AG20443 (cell line): ENCODE data around the gene HINFP.
"Not testable (repeated sequence)": the region's sequence is repeated elsewhere in the genome, so short reads cannot be mapped to it uniquely, and the experiment has no call there.

Experiments used
- DNase-seq: peaks from one replicate; pipeline ENCODE4 v3.0.0; 2012; ENCODE audit warnings: low spot score, mixed read lengths

HINFP gene

DNA sequence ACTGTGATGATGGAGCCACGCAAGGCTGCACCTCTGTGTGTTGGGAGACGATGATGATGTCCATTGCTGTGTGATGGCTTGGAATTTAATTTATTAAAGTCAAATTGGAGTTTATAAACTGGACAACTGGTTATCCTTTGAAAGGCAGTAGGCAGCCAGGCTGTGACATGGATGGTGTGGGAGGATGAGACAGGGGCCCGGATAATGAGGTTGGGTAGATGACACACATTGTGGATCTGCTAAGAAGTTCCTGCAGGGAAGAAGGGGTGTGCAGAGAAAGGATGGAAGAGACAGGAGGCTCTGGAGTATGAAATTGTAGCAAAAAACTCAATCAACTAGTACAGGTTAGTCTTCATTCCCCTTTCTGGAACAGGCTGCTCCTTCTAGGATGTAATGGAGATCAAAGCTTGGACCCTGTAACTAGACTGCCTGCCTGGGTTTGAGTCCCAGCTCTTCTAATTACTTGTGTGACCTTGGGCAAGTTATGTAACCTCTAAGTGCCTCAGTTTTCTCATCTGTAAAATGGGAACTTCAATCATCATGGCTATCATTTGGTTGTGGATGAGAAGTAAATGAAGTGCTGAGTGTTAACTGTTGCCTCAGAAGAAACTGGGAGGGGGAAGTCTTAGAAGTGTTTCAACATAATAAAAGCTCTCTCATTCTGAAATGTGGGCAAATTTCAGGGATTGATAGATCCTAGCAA, 4.2 kb upstream of the HINFP start:
- DNase-seq = no peak

DNA sequence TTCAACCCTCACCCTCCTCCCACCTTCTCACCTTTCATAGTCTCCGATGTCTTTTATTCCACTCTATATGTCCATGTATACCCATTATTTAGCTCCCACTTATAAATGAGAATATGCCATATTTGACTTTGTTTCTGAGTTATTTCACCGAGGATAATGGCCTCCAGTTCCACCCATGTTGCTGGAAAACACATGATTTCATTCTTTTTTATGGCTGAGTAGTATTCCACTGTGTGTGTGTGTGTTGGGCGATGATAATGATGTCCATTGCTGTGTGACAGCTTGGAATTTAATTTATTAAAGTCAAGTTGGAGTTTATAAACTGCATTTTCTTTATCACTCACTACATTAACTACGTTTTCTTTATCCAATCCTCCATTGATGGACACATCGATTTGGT, 3.2 kb upstream of the HINFP start:
- DNase-seq = no peak

DNA sequence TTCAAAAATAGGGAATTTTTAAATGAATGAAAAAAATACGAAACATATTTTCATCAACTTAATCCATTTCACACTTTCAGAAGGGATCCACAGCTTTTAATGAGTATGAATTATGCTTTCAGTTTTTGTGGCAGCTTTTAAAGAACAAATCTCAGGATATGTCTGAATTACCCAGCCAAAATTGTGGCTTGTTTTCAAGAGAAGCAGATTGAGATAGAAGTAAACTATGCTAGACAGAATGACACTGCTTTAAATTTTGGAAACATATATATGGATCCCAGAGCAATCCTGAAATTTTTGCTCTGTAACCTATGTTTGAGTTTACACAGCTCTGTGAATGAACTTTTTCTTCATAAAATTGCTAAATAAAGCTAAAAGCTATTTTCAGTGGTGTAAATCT, 2.4 kb upstream of the HINFP start:
- DNase-seq = no peak

DNA sequence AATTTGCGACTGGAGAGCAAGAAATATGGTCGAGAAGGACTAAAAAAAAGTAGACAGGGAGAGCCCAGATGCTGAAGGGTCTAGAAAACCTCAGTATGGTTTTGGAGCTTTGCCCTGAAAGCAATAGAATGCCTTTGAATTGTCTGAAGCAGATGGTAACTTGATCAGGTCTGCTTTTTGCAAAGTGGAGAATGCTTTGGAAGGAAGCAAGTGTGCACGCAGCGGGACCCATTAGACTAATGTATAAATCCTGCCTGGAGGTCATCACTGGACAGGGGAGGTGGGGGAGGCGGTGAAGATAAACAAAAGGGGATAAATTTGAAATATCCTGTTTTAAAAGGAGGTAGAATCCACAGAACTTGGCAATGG, 757 bp upstream of the HINFP start:
- peak; percentile 32 for DNase-seq

DNA sequence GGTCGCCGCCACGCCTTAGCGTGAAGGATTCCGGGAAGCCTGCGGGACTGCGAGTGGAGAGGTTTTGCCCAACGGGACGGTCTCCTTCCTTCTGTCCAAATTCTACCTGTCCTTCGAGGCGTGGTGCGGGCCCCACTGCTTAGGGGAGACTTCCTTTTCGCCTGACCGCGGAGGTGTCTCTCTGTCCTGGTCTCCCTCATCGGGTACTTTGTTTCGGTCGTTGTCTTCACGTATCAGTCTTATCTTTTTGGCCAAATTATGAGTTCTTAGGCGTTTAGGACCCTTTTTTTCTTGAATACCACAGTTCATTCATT, 388 bp downstream of the HINFP start:
- DNase-seq = no peak

DNA sequence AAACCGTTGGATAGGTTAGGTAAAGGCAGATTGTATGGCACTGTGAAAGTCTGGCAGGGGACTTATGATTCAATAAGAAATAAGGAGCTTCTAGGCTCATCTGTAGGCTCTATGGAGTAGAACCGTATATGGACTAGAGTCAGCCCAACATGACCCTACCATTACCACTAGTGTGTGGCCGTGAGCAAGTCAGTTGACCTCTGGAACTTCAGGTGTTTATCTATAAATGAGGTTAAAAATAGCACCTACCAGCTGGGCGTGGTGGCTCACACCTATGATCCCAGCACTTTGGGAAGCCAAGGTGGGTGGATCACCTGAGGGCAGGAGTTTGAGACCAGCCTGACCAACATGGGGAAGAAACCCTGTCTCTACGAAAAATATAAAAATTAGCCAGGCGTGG, 4.4 kb downstream of the HINFP start:
- no peak for DNase-seq

DNA sequence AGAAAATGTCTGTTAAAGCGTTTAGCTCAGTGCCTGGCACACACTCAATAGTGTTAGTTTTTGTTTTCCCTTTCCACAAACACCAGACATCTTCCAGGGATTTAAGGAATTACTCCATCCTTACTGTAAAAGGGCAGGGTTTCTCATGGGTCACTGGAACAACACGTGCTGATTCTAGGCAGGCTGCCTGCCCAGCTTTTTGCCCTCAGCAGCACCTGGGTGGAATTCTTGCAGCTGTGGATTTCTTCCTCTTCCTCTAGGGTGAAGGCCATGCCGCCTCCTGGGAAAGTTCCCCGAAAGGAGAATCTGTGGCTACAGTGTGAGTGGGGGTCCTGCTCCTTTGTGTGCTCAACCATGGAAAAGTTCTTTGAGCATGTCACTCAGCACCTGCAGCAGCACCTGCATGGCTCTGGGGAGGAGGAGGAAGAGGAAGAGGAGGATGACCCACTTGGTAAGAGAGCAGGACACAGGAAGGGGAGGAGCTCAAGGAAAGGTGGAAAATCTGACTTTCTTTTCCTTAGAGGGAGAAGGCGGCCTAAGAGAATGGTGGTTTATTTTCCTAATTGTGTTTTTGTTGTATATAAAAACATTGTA, 5.4 kb downstream of the HINFP start:
- DNase-seq = no peak

DNA sequence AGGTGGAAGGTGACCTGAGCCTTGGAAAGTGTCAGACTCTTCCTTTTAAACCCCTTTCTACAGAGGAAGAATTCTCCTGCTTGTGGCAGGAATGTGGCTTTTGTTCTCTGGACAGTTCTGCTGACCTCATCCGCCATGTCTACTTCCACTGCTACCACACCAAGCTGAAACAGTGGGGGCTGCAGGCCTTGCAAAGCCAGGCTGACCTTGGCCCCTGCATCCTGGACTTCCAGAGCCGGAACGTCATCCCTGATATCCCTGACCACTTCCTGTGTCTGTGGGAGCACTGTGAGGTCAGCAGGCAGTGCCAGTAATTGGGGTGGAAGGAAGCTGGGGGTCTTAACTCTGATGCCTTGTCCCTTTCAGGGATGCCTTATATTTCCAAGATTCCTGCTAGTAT, 9.3 kb downstream of the HINFP start:
- no peak for DNase-seq

DNA sequence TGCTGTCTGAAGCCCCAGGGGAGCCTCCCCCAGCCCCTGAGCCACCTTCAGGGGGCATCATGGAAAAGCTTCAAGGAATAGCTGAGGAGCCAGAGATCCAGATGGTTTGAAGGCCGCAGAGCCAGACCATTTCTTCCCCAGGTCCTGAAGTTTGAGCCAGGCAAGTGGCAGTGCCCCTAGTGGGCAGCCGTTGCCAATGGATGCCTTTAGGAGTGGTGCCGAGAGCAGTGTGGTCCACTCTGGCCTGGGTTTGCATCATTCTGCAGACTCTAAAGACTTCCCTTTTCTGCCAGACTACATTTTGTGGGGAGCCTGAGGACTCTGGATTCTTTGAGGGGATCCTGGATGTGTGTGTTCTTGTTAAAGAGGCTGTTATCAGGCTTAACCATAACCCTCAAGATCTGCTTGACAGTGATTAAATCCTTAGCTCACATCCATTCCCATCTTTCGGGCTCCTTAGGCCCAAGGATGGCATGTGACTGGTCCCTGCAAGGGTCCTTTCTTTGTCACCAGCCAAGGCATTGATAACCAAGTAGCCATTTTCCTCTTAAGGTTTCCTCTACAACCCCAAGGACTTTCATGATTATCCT, 13.1 kb downstream of the HINFP start:
- DNase-seq = peak; percentile 54

DNA sequence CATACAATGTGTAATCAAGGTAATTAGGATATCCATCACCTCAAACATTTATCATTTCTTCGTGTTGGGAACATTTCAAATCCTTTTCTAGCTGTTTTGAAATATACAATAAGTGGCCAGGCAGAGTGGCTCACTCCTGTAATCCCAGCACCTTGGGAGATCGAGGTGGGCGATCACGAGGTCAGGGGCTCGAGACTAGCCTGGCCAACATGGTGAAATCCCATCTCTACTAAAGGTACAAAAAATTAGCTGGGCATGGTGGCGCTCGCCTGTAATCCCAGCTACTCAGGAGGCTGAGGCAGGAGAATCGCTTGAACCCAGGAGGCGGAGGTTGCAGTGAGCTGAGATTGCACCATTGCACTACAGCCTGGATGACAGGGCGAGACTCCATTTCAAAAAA, 17.9 kb downstream of the HINFP start:
- not testable (repeated sequence) for DNase-seq

DNA sequence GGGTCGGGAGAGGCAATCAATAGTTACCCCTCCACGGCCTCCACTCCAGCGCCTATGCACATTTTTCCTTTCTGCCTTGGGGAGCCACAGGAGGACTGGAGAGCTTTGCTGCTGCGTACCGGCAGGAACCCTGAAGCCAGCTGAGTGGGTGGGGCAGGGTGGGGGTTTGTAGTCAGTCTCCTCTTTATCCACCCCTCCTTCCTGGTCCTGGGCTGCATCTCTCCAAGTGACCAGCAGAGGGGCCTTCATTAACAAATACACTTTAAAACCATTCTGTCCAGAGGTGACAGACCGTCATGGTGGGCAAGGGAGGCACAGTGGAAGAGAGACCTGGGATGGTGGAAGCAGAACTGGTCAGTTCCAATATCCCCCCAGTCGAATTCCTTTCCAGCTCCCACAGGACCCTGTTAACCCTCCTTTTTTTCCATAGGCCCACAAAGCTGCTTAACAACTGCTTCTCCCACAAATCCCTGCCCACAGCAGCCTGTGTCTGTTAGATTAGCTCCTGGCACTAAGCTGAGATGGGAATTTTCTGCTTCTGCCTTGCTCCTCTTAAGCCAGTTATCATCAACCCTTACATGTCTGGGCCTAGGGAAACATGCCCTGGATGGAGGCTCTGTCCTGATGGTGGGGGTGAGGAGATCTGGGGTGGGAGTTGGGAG, 23.6 kb downstream of the HINFP start:
- peak; percentile 90 for DNase-seq

DNA sequence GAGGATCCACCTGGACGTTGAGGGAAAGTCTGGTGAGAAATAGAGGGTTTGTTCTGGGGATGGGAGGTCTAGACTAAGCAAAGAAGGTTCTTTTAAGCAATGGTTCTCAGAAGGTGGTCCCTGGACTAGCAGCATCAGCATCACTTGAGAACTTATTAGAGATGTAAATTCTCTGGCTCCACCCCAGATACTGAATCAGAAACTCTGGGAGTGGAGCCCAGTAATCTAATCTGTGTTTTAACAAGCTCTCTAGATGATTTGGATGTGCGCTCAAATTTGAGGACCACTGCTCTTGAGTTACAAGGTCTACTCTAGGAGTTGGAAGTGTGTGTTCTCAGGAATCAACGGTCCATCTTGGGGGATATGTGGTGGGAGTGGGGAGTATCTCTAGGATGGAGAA, 24.2 kb downstream of the HINFP start:
- no peak for DNase-seq

DNA sequence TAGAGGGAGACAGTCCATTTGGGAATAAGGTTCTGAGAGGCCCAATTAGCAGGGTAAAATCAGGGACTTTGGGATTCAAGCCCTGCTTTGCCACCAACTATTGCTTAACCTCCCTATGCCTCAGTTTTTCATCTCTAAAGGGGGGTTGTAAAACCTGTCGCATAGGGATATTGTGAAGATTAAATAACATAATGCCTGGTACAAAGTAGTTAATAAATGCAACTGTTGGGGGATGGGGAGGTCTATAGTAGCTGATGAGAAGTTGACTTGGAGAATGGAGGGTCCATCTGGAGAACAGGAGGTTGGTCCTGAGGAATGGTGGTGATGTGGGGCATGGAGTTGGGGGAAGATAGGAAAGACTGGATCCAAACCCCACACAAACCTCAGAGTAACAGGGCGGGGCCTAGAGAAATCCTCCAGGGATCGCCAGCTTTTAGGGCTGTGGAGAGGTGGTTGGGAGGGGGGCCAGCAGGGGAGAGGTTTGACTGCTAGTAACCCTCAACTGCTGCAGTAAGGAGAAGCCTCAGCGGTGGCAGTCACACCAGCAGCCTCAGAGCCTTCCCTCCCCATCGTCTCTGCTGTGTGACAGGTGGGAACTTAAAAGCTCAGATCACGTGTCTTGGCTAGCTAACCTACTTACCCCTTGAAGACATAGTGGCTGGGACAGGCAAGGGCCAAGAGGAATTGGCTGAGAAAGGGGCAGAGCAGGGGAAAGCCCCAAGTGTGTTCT, 26.4 kb downstream of the HINFP start:
- DNase-seq = no peak

DNA sequence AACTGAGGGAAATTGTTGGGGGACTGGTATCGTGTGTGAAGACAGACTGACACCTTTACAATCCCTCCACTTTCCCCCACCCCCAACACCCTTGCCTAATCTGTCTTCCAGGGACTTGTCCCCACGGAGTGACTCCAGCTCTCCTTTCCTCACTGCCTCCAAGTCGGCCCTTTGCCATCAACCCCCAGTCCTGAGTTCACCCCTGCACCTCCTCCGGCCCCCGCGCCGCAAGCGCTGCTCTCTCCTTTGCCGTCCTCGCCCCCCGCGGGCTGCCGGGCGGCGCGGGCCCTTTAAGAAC, 27.3 kb downstream of the HINFP start:
- DNase-seq = no peak

DNA sequence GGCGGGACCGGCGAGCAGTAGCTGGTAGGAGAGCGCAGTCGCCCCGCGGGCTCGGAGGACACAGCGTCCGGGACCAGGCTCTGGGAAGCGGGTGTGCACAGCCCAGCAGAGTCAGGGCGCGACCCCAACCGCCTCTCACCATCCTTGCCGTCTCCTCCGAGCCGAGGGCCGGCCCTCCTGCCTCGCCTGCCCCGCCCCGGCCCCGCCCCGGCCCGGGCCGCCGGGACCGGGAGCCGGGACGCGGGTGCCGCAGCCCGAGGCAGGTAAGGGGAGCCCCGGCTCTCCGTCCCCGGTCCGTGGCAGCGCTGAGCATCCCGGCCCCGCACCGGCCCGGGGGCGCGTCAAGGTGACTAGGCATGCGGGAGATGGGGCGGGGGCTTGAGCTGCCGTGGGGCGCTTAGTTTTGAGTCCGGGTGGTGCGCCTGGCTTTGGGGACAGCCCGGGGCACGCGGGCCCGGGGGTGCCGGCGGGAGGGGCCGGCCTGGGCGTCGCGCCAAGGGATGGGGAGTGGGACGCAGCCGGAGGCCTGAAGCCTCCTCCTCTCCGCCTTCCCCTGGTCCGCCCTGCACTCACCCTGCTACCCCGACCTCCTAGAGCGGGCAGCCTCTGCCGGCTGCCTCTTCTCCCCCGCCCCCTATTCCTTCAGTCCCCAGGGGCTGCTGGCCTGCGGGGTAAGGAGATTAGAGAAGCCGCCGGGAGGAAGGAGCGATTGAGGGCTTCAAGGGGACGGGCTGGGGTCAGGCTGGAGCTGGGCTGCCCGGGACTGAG, 27.8 kb downstream of the HINFP start, which contains the start of gene ABCG4:
Gene ABCG4, plus strand, starts transcription at position 35 of the 768 bp plus-strand sequence. CDS start 914 bp downstream, outside the sequence.
- DNase-seq = peak; percentile 47

DNA sequence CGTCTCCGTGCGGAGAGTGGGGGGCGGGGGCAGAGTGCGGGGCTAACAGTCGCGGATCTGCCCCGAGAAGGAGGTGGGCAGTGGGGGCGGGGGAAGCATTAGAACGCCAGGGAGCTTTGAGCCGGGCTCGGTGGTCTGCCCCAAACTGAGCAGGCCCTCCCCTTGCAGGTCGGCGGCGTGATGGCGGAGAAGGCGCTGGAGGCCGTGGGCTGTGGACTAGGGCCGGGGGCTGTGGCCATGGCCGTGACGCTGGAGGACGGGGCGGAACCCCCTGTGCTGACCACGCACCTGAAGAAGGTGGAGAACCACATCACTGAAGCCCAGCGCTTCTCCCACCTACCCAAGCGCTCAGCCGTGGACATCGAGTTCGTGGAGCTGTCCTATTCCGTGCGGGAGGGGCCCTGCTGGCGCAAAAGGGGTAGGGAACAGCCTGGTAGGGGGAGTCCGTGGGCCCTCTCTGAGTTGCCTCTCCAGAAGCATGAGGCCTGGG, 28.5 kb downstream of the HINFP start:
- DNase-seq = no peak

DNA sequence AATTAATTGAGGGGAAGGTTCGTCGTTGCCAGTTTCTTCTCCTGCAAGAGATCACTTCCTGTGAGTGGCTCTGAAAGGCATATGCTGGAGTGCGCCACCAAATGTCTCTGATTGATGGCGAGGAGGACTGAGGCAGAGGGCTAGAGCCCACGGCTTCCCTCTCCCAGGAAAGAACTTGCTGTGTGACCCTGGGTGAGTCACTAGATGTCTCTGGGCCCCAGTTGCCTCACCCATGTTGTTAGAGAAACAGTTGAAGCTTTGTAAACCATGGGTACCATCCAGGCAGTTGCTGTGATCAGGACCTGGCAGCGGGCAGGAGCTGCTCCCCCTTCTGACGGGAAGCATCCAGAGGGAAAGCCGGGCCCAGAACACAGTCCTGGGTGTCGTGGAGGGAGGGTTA, 30.7 kb downstream of the HINFP start:
- DNase-seq = no peak

DNA sequence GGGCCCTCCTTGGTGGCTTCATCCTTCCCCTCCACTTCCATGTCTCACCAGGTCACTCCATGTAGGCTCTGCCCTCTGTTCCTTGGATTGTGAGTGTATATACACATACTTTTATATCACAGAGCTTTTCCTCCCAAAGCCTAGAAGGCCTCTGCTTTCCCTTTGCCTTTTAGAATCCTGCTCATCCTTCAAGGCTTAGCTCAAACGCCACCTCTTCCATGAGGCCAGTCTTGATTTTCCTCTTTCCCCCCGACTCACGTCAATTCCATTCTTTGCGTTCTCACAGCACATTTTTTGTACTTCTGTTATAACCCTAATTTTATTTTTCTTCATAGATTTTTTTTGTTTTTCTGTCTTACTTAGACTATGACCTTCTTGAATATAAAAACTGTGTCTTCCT, 31.2 kb downstream of the HINFP start:
- DNase-seq = no peak

DNA sequence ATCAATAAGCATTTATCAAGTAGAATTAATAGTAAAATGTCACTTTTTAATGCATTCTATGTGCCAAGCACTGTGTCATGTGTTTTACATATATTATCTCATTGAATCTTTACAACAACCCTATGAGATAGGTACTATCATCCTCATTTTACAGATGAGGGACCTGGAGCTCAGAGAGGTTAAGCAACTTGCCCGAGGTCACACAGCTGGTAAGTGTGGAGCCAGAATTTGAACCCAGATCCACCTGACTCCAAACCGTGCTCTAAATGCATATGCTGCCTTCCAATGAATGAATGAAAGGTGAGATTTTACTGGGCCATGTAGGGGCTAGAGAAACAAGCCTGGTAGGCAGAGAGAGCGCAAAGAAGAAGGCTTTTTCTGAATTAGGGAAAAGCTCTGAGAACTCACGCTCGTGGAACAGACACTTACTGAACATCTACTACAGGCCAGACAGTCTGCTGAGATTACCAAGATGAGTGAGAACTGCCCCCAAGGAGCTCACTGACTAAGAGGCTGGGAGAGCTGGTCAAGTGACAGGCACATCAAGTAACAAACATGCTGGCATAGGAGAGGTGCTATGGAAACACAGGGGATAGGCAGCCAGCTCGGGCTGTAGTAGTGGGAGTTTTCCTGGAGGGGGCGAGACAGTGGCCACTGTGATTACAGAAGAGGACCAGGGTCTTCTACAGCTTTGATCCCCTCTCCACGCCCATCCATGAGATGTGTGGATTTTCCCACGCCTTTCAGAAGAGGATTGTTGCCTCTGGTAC, 31.9 kb downstream of the HINFP start:
- no peak for DNase-seq

DNA sequence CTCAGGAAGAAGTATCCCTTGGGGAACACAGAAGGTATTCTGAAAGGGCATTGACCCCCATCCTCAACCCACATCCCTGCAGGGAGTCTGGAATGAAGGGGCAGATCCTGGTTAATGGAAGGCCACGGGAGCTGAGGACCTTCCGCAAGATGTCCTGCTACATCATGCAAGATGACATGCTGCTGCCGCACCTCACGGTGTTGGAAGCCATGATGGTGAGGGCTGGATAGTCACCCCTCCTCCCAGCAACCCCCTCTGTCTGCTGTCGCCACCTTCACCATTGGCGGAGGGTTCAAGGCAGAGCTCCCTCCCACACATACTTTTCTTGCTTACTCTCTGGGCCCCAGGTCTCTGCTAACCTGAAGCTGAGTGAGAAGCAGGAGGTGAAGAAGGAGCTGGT, 32.8 kb downstream of the HINFP start:
- no peak for DNase-seq
